Activated CD8-positive, alpha-beta memory T cell treated with anti-CD3 and anti-CD28 coated beads for 48 hours (primary cell): Measurements from ENCODE around the gene MUS81.

ENCODE experiments used
- DNase-seq, 3 experiments: peaks; one replicate each; pipeline ENCODE4 v3.0.0-alpha.2; 2020; ENCODE audit warnings: low read depth in 2 of 3, low spot score in 2 of 3

Gene MUS81

GRCh38 chr11:65859095-65859811 lies 980 bp upstream of the MUS81 start:
- DNase-seq, result peak; percentile 93 to 97 (median 96)

GRCh38 chr11:65859812-65860277 lies 388 bp upstream of the MUS81 start:
- DNase-seq, result peak in 1 of 3 experiments; percentile 30

GRCh38 chr11:65861165-65861505 lies 902 bp downstream of the MUS81 start:
- DNase-seq, result no peak

GRCh38 chr11:65861533-65862183 lies 1.4 kb downstream of the MUS81 start:
- no peak for DNase-seq

- DNase-seq, result no peak
Observed at GRCh38 chr11:65862191-65862735, 2.0 kb downstream of the MUS81 start.

GRCh38 chr11:65862941-65863888 lies 3.0 kb downstream of the MUS81 start:
- no peak for DNase-seq

- no peak for DNase-seq
Observed at GRCh38 chr11:65863889-65864705, 3.9 kb downstream of the MUS81 start.

- DNase-seq, result no peak
Observed at GRCh38 chr11:65864706-65865471, 4.7 kb downstream of the MUS81 start.

- no peak for DNase-seq
Observed at GRCh38 chr11:65865550-65866172, 5.4 kb downstream of the MUS81 start.

GRCh38 chr11:65866509-65867283 lies 6.5 kb downstream of the MUS81 start:
- DNase-seq, result no peak

- no peak for DNase-seq
Observed at GRCh38 chr11:65867284-65868071, 7.2 kb downstream of the MUS81 start.

- no peak for DNase-seq
Observed at GRCh38 chr11:65868076-65868667, 7.9 kb downstream of the MUS81 start.

- no peak for DNase-seq
Observed at GRCh38 chr11:65868907-65869306, 8.7 kb downstream of the MUS81 start.

GRCh38 chr11:65869643-65870306 lies 9.5 kb downstream of the MUS81 start:
- DNase-seq, result no peak

- DNase-seq, result no peak
Observed at GRCh38 chr11:65870307-65870658, 10.1 kb downstream of the MUS81 start.

- DNase-seq, result no peak
Observed at GRCh38 chr11:65870706-65871681, 10.8 kb downstream of the MUS81 start.
